Sigmoid colon (tissue), 7 donors: Measurements from ENCODE around the gene TCERG1L. TPM values are rescaled to one million over a fixed set of nuclear protein-coding genes. Genes with fewer than 3 reads are reported as not detected.

Source experiments
- DNase-seq: peaks from one replicate; pipeline ENCODE4 v3.0.0-alpha.2; 2019
- H3K27ac ChIP-seq, 4 donors: fragments of 200-600 bp; sonication (generic); one replicate each; pipeline ENCODE4 v1.5.1; 2016 to 2019; ENCODE audit warnings: mild to moderate bottlenecking in 1 of 4
- H3K27me3 ChIP-seq, 3 donors: fragments of 200-600 bp; sonication (generic); one replicate each; pipeline ENCODE4 v1.5.1; 2019; ENCODE audit warnings: mild to moderate bottlenecking in 1 of 3
- H3K36me3 ChIP-seq, 4 donors: fragments of 200-600 bp; sonication (generic); one replicate each; pipeline ENCODE4 v1.5.1; 2016 to 2019
- H3K4me1 ChIP-seq, 4 donors: fragments of 200-600 bp; sonication (generic); one replicate each; pipeline ENCODE4 v1.5.1; 2017 to 2019
- H3K4me3 ChIP-seq, 4 donors: fragments of 200-600 bp; sonication (generic); one replicate each; pipeline ENCODE4 v1.5.1; 2017 to 2019; ENCODE audit warnings: mild to moderate bottlenecking in 2 of 4, moderate library complexity in 1 of 4
- H3K9me3 ChIP-seq, 4 donors: fragments of 200-600 bp in 3 of 4; sonication (generic) in 3 of 4; one replicate each; pipeline versions ENCODE4 v1.5.1 to v1.6.1; 2013 to 2019
- CTCF ChIP-seq, 4 experiments: fragments of 450-650 bp in 3 of 4; fragments of 200-600 bp in 1 of 4; IDR thresholded peaks; one replicate each; pipeline ENCODE4 v1.5.1; 2016 to 2019; ENCODE audit warnings: antibody characterized with exemption in 4 of 4, mild to moderate bottlenecking in 3 of 4, moderate library complexity in 2 of 4
- EP300 ChIP-seq, 4 donors: sonication (generic); formaldehyde crosslinking; IDR thresholded peaks; one replicate each; pipeline ENCODE4 v1.6.1; 2017; ENCODE audit warnings: antibody characterized with exemption in 4 of 4
- POLR2A ChIP-seq, 2 donors: fragments of 450-650 bp; IDR thresholded peaks; one replicate each; pipeline ENCODE4 v1.6.1; 2016; ENCODE audit warnings: antibody characterized with exemption in 2 of 2, mild to moderate bottlenecking in 2 of 2, moderate library complexity in 2 of 2
- POLR2AphosphoS5 ChIP-seq, 4 donors: sonication (generic); formaldehyde crosslinking; IDR thresholded peaks; one replicate each; pipeline ENCODE4 v1.6.1; 2017; ENCODE audit warnings: antibody characterized with exemption in 4 of 4
- WGBS, 2 donors: extraction: QIAGEN DNeasy Blood & Tissue Kit; methylation state at CpG; one replicate each; pipeline ENCODE4 v1.1.7; 2013; 5-methylcytosine and 5-hydroxymethylcytosine counted together
- intact Hi-C: fragments of 100-400 bp; cut with DNase I; formaldehyde crosslinking; loops from one replicate; pipeline ENCODE4 v1.15.1; 2023
- polyA plus RNA-seq, 3 donors: library from polyadenylated mRNA; stranded (reverse); fragments of 200-250 nt; gene quantifications; one replicate each; pipeline ENCODE4 v1.2.3, GENCODE V29; 2013
- total RNA-seq, 4 donors: library from RNA; depleted of rRNA; stranded (reverse); fragments of >200 nt; gene quantifications; one replicate each; pipeline ENCODE4 v1.1.0, GENCODE V29; 2016
- donor health status: healthy with polysubstance abuse.
- donor health status: Bipolar disorder and iron deficiency.
- donor health status: healthy.

Gene TCERG1L
- total and polyA plus RNA-seq, 7 donors: under 0.01 to 0.55 (median 0.10) TPM; not detected in 4

DNA sequence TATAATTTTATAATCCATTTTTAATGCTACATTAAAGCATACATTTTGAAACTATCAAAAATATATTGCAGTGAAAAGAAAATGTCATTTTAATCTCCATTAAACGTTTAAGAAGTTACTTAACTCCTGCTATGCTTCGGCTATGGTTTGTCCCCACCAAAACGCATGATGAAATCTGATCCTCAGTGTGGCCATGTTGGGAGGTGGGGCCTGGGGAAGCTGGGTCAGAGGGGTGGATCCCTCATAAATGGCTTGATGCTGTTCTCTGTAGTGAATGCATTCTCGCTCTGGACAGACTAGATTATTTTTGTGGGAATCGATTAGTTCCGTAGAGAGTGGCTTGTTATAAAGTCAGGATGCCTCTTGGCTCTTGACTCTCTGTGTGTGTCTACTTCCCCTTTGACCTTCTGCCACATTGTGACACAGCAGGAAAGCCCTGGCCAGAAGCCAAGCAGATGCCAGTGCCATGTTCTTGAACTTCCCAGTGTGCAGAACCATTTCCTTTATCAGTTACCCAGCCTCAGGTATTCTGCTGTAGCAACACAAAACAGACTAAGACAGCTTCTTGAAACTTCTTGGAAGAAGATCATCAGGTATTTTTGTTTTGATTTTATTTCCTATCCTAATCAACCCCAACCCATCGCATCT, 77.8 kb downstream of the TCERG1L start:
- DNase-seq: no peak
- intact Hi-C loops: no loop called here
- no peaks in the 10 kb centered on the region for H3K9me3 ChIP-seq
- 71 to 77% methylated on average over 7 of the region's 7 CpGs for WGBS, 2 donors
- no peak overlapping the region for H3K27ac ChIP-seq
- no peak overlapping the region for H3K4me3 ChIP-seq
- H3K4me1 ChIP-seq: no peaks in the 10 kb centered on the region
- no peaks in the 10 kb centered on the region for H3K36me3 ChIP-seq
- H3K27me3 ChIP-seq: peaks cover 0 to 8% (median 3%) of the 10 kb centered on the region in 3 donors
- TF ChIP-seq CTCF (IDR thresholded peaks at IDR 0.05): no peak
- TF ChIP-seq POLR2A (IDR thresholded peaks at IDR 0.05): no peak
- no peak for TF ChIP-seq POLR2AphosphoS5 (IDR thresholded peaks at IDR 0.05)
- no peak for TF ChIP-seq EP300 (IDR thresholded peaks at IDR 0.05)

- no peak overlapping the region for H3K4me3 ChIP-seq
- TF ChIP-seq POLR2AphosphoS5 (IDR thresholded peaks at IDR 0.05) (no peak), POLR2A (IDR thresholded peaks at IDR 0.05) (no peak), CTCF (IDR thresholded peaks at IDR 0.05) (no peak), EP300 (IDR thresholded peaks at IDR 0.05) (no peak)
- intact Hi-C loops: no loop called here
- peak; percentile 52 for DNase-seq
- peaks cover 0 to under 1% (median 0%) of the 10 kb centered on the region in 3 donors for H3K27me3 ChIP-seq
- H3K36me3 ChIP-seq: no peaks in the 10 kb centered on the region
- H3K27ac ChIP-seq: no peak overlapping the region
- H3K4me1 ChIP-seq: no peaks in the 10 kb centered on the region
- WGBS, 2 donors: 78 to 84% methylated on average over 15 of the region's 15 CpGs
- H3K9me3 ChIP-seq: no peaks in the 10 kb centered on the region
These were observed 79.5 kb downstream of the TCERG1L start for GRCh38 chr10:131231965-131232541.

DNA sequence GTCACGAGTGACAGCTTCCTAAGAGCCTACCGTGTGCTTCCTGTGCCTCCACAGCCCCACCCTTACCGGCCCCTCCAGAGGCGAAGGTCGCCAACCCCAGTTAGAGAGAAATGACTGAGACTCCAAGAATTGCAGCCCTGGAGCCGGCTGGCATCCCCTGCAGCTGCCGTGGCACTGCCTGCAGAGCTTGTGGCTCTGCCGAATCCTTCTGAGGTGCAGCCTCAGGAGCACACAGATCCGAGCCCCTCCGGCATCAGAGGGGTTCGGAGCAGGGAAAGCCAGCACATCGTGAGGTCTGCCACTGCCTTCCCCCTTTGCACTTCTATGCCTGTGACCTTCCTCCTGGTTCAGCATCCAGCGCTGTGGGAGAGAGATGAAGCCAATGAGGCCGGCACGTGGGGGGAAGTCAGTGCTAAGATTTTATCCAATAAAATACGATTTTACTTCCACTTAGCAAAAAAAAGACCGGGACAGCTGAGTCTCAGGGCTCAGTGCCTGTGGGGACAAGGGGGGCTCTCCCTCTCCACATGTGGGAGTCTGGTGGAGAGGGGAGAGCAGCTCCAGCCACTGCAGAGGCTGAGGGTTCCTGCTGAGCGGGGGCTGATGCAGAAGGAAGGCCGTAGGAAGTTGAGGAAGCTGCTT, 80.1 kb downstream of the TCERG1L start:
- no peak for TF ChIP-seq POLR2AphosphoS5 (IDR thresholded peaks at IDR 0.05)
- Histone ChIP-seq H3K27me3 (no peaks in the 10 kb centered on the region), H3K9me3 (no peaks in the 10 kb centered on the region), H3K36me3 (no peaks in the 10 kb centered on the region), H3K4me1 (no peaks in the 10 kb centered on the region), H3K4me3 (no peak overlapping the region), H3K27ac (no peak overlapping the region)
- DNase-seq: no peak
- intact Hi-C loops: no loop called here
- WGBS, 2 donors: 59 to 76% methylated on average over 19 of the region's 19 CpGs

DNA sequence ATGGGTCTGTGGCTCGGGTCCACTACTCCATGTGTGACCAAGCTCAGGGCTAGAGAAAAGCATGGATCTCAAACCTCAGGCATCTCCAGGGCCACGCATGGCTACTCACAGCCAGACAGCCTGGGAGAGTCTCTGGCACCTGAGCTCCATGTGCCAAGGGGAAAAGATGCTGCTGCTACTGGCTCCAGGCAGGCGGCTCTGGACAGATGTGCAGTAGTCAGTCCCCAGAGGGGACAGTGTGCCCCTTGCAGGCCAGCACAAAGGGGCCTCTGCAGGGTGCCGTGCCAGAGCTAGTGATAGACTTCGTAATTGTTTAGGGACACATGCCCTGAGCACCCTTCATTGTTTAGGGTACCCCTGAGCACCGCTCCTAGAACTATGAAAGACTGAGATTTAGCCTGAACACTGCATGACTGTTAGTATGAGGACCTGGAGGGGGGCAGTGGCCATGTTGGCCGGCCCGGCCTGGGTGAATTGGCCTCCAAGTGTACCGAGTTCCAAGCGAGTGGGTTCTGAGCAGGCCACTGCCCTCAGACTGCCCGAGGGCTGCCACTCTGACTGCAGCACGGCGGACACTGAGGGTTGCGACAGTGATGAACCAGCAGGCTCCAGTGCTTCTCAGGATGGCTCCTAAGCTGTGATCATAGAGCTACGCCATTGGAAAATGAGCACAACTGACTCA, 80.7 kb downstream of the TCERG1L start:
- Histone ChIP-seq H3K27me3 (no peaks in the 10 kb centered on the region), H3K9me3 (no peaks in the 10 kb centered on the region), H3K4me1 (no peaks in the 10 kb centered on the region), H3K36me3 (no peaks in the 10 kb centered on the region), H3K4me3 (no peak overlapping the region), H3K27ac (no peak overlapping the region)
- intact Hi-C loops: no loop called here
- TF ChIP-seq POLR2AphosphoS5 (IDR thresholded peaks at IDR 0.05) (no peak), CTCF (IDR thresholded peaks at IDR 0.05) (no peak), POLR2A (IDR thresholded peaks at IDR 0.05) (no peak), EP300 (IDR thresholded peaks at IDR 0.05) (no peak)
- 87 to 90% methylated on average over 15 of the region's 15 CpGs for WGBS, 2 donors
- DNase-seq: no peak

DNA sequence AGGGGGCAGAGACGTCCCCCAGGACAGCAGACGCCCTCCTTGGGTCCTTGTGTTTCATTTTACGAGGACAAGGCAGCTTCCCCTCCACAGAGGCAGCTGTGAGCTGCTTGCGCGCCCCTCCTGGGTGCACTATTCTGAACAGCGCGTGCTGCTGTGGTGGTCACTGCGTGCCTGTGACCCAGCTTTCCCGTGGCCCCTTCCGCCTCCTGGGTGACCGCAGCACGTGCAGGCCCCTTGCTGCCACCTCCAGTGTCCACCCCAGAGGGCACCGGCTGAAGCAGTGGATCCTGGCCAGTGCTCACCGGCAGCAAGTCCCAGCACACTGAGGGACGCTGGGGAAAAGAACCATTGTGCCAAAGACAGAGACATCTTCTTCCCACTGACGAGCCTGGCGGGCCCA, 81.4 kb downstream of the TCERG1L start:
- Histone ChIP-seq H3K27me3 (no peaks in the 10 kb centered on the region), H3K4me3 (no peak overlapping the region), H3K27ac (no peak overlapping the region), H3K9me3 (no peaks in the 10 kb centered on the region), H3K36me3 (no peaks in the 10 kb centered on the region), H3K4me1 (no peaks in the 10 kb centered on the region)
- no peak for DNase-seq
- WGBS, 2 donors: 82 to 85% methylated on average over 17 of the region's 17 CpGs
- intact Hi-C loops: no loop called here
- TF ChIP-seq POLR2AphosphoS5 (IDR thresholded peaks at IDR 0.05) (no peak), CTCF (IDR thresholded peaks at IDR 0.05) (no peak), POLR2A (IDR thresholded peaks at IDR 0.05) (no peak), EP300 (IDR thresholded peaks at IDR 0.05) (no peak)
